Measurements from ENCODE around the gene ANKRD44.

DNA sequence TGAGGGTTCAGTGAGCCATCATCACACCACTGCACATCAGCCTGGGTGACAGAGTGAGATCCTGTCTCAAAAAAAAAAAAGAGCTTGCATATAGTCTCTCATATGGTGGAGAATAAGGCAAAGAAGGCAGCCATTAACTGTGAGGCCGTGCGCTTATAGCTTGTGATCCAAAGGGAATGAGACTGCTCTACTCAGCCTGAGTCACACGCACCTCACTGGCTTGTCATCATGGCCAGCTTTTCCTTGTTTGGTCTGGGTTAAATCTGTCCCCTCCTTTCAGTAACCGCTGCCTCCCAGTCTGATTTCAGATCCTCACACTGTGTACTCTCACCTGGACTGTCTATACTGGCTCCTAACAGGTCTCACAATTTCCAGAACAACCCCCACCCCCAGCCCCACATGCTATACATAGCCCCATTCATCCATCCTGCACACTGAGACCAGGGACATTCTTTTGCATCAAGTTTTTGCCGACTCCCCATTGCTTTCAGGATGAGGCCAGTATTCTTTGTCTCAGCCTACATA, 35.3 kb upstream of the ANKRD44 start:
- TF ChIP-seq ZNF274 (IDR thresholded peaks at IDR 0.05; ENCODE audit: low read depth, low read length), result no peak
- TF ChIP-seq SUZ12 (IDR thresholded peaks at IDR 0.05; ENCODE audit: extremely low read depth, insufficient read depth, insufficient read length), result no peak
- no peak for TF ChIP-seq YY1 (IDR thresholded peaks at IDR 0.05; ENCODE audit: insufficient read depth, insufficient read length)
